Activated CD4-positive, alpha-beta T cell treated with anti-CD3 and anti-CD28 coated beads for 48 hours (primary cell): ENCODE results near the gene NOD2.
A peak's percentile ranks its signal among the peaks of the same experiment; 100 is the strongest.

Experiments used
- DNase-seq: peaks from one replicate; pipeline ENCODE4 v3.0.0-alpha.2; 2020

Gene NOD2

GRCh38 chr16:50692999-50693781, at the start of gene NOD2:
TSS of gene NOD2 (plus strand) at chr16:50693606. CDS start at chr16:50699496, 5,890 bp downstream.
- peak; percentile 41 for DNase-seq

GRCh38 chr16:50644245-50644644, 49.2 kb upstream of the NOD2 start:
- DNase-seq, result no peak

GRCh38 chr16:50644729-50645128, 48.7 kb upstream of the NOD2 start:
- DNase-seq, result peak; percentile 58

- no peak for DNase-seq
Observed at GRCh38 chr16:50645563-50646220, 47.7 kb upstream of the NOD2 start.

GRCh38 chr16:50646345-50646744, 47.1 kb upstream of the NOD2 start:
- DNase-seq, result no peak

- peak; percentile 13 for DNase-seq
Observed at GRCh38 chr16:50651835-50652438, 41.5 kb upstream of the NOD2 start.

- DNase-seq, result no peak
Observed at GRCh38 chr16:50652836-50653425, 40.5 kb upstream of the NOD2 start.

- DNase-seq, result no peak
Observed at GRCh38 chr16:50653633-50654519, 39.5 kb upstream of the NOD2 start.

- DNase-seq, result no peak
Observed at GRCh38 chr16:50655558-50656055, 37.8 kb upstream of the NOD2 start.

- no peak for DNase-seq
Observed at GRCh38 chr16:50657241-50657640, 36.2 kb upstream of the NOD2 start.

- no peak for DNase-seq
Observed at GRCh38 chr16:50659806-50660205, 33.6 kb upstream of the NOD2 start.

- DNase-seq, result no peak
Observed at GRCh38 chr16:50662306-50662940, 31.0 kb upstream of the NOD2 start.

- DNase-seq, result no peak
Observed at GRCh38 chr16:50664270-50664669, 29.1 kb upstream of the NOD2 start.

- DNase-seq, result peak; percentile 89
Observed at GRCh38 chr16:50665128-50665878, 28.1 kb upstream of the NOD2 start.

GRCh38 chr16:50666658-50667496, 26.5 kb upstream of the NOD2 start:
- peak; percentile 72 for DNase-seq

- peak; percentile 7 for DNase-seq
Observed at GRCh38 chr16:50667497-50668367, 25.7 kb upstream of the NOD2 start.

- no peak for DNase-seq
Observed at GRCh38 chr16:50668368-50669008, 24.9 kb upstream of the NOD2 start.

GRCh38 chr16:50669741-50670140, 23.7 kb upstream of the NOD2 start:
- no peak for DNase-seq

GRCh38 chr16:50670476-50670875, 22.9 kb upstream of the NOD2 start:
- DNase-seq, result no peak
